SK-N-MC (cell line): ENCODE results near the gene SPOPL.
A peak's percentile ranks its signal among the peaks of the same experiment; 100 is the strongest.
"Not testable (repeated sequence)": the region's sequence is repeated elsewhere in the genome, so short reads cannot be mapped to it uniquely, and the experiment has no call there.

ENCODE experiments used
- DNase-seq: peaks from one replicate; pipeline ENCODE4 v3.0.0-alpha.2; 2011; ENCODE audit warnings: low read depth, low spot score
- H3K27ac ChIP-seq: fragments of 200-600 bp; sonication (generic); 2 replicates; pipeline ENCODE4 v1.5.1; 2016; ENCODE audit warnings: mixed run types
- H3K36me3 ChIP-seq: fragments of 200-600 bp; sonication (generic); 2 replicates; pipeline ENCODE4 v1.6.1; 2017; ENCODE audit warnings: antibody characterized with exemption, low read length, mixed read lengths; ENCODE audit not compliant: insufficient read depth
- H3K4me3 ChIP-seq: fragments of 200-600 bp; sonication (generic); 2 replicates; pipeline ENCODE4 v1.5.1; 2016
- H3K9ac ChIP-seq: fragments of 200-600 bp; sonication (generic); 2 replicates; pipeline ENCODE4 v1.8.0; 2017; ENCODE audit warnings: mixed run types, mixed read lengths; ENCODE audit not compliant: insufficient read length
- H3K9me3 ChIP-seq: fragments of 200-600 bp; sonication (generic); 2 replicates; pipeline ENCODE4 v1.6.1; 2017; ENCODE audit warnings: low read depth, mild to moderate bottlenecking, antibody characterized with exemption, low read length, moderate library complexity, mixed read lengths
- EZH2 ChIP-seq: fragments of 200-600 bp; sonication (generic); IDR thresholded peaks from one replicate; pipeline ENCODE4 v1.6.1; 2017; ENCODE audit warnings: antibody characterized with exemption
- FOXP2 ChIP-seq: optimal IDR thresholded peaks from 2 replicates; pipeline ENCODE3; 2011; ENCODE audit warnings: mild to moderate bottlenecking, moderate library complexity; ENCODE audit not compliant: insufficient read depth; ENCODE audit errors: extremely low read length, control extremely low read depth
- POLR2AphosphoS5 ChIP-seq: IDR thresholded peaks from 2 replicates; pipeline ENCODE4 v1.6.1; 2012; ENCODE audit warnings: mild to moderate bottlenecking, low read depth, low read length, borderline replicate concordance

SPOPL gene

GRCh38 chr2:138531913-138532312 lies 30.3 kb downstream of the SPOPL start:
- DNase-seq = peak; percentile 92
- H3K36me3 ChIP-seq = peaks cover 9% of the 10 kb centered on the region

GRCh38 chr2:138534791-138535190 lies 33.2 kb downstream of the SPOPL start:
- Histone ChIP-seq H3K36me3 (peaks cover 19% of the 10 kb centered on the region), H3K9me3 (peaks cover 7% of the 10 kb centered on the region; the same call in 1 of the 2 replicates), H3K9ac (no peak overlapping the region), H3K27ac (no peak overlapping the region), H3K4me3 (no peak overlapping the region)
- no peak for DNase-seq
- TF ChIP-seq FOXP2 (no peak), EZH2 (no peak), POLR2AphosphoS5 (no peak)

More at GRCh38 chr2:138531913-138532312, 30.3 kb downstream of the SPOPL start:
- Histone ChIP-seq H3K27ac (peak overlapping the region; percentile 95), H3K9me3 (no peaks in the 10 kb centered on the region), H3K4me3 (peak overlapping the region; percentile 74), H3K9ac (peak overlapping the region; percentile 65)
- TF ChIP-seq FOXP2 (no peak), EZH2 (no peak), POLR2AphosphoS5 (peak; percentile 58; the same call in 1 of the 2 replicates)

- peaks cover 7% of the 10 kb centered on the region; the same call in 1 of the 2 replicates for H3K9me3 ChIP-seq
- H3K4me3 ChIP-seq = 0 out of 2 replicates have a peak overlapping the region, but pooled peaks have one; percentile 19
- H3K27ac ChIP-seq = peak overlapping the region; percentile 40
- H3K36me3 ChIP-seq = peaks cover 19% of the 10 kb centered on the region
- peak; percentile 72 for DNase-seq
- TF ChIP-seq FOXP2 = no peak
- TF ChIP-seq POLR2AphosphoS5 = peak; percentile 41; the same call in 1 of the 2 replicates
- no peak for TF ChIP-seq EZH2
- H3K9ac ChIP-seq = no peak overlapping the region
These were observed 34.7 kb downstream of the SPOPL start for GRCh38 chr2:138536302-138536701.

- Histone ChIP-seq H3K9me3 (peaks cover 7% of the 10 kb centered on the region; the same call in 1 of the 2 replicates), H3K27ac (peak overlapping the region; percentile 40), H3K4me3 (no peak overlapping the region), H3K9ac (no peak overlapping the region), H3K36me3 (peaks cover 19% of the 10 kb centered on the region)
- no peak for DNase-seq
- TF ChIP-seq POLR2AphosphoS5 = no peak
- no peak for TF ChIP-seq FOXP2
- TF ChIP-seq EZH2 = no peak
These were observed 35.2 kb downstream of the SPOPL start for GRCh38 chr2:138536740-138537139.

GRCh38 chr2:138537170-138537915 lies 35.8 kb downstream of the SPOPL start:
- H3K36me3 ChIP-seq = peaks cover 19% of the 10 kb centered on the region
- peaks cover 7% of the 10 kb centered on the region; the same call in 1 of the 2 replicates for H3K9me3 ChIP-seq
- TF ChIP-seq EZH2 = no peak
- TF ChIP-seq FOXP2 = no peak
- no peak for TF ChIP-seq POLR2AphosphoS5

GRCh38 chr2:138544206-138544605 lies 42.6 kb downstream of the SPOPL start:
- not testable (repeated sequence) for H3K4me3 ChIP-seq, H3K27ac ChIP-seq, DNase-seq, H3K9me3 ChIP-seq, H3K36me3 ChIP-seq, H3K9ac ChIP-seq

More at GRCh38 chr2:138537170-138537915, 35.8 kb downstream of the SPOPL start:
- no peak overlapping the region for H3K9ac ChIP-seq
- no peak overlapping the region for H3K27ac ChIP-seq
- DNase-seq = no peak
- no peak overlapping the region for H3K4me3 ChIP-seq

- Histone ChIP-seq H3K27ac (no peak overlapping the region), H3K36me3 (peaks cover 25% of the 10 kb centered on the region; the same call in 1 of the 2 replicates), H3K9ac (no peak overlapping the region), H3K9me3 (no peaks in the 10 kb centered on the region), H3K4me3 (no peak overlapping the region)
- DNase-seq = no peak
- TF ChIP-seq FOXP2 = no peak
- no peak for TF ChIP-seq EZH2
- TF ChIP-seq POLR2AphosphoS5 = no peak
These were observed 47.2 kb downstream of the SPOPL start for GRCh38 chr2:138548796-138549195.

- peaks cover 37% of the 10 kb centered on the region for H3K36me3 ChIP-seq
- no peak for DNase-seq
These were observed 48.6 kb downstream of the SPOPL start for GRCh38 chr2:138550172-138550571.

More at GRCh38 chr2:138550172-138550571, 48.6 kb downstream of the SPOPL start:
- H3K9me3 ChIP-seq = no peaks in the 10 kb centered on the region
- TF ChIP-seq EZH2 = no peak
- no peak for TF ChIP-seq FOXP2
- TF ChIP-seq POLR2AphosphoS5 = no peak
- H3K4me3 ChIP-seq = no peak overlapping the region
- no peak overlapping the region for H3K27ac ChIP-seq
- no peak overlapping the region for H3K9ac ChIP-seq
